MM.1S (cell line): Measurements from ENCODE around the gene NDUFS6.

Experiments used
- EZH2 ChIP-seq: fragments of 300-600 bp; sonication (generic); optimal IDR thresholded peaks from 2 replicates; pipeline ENCODE3; 2017; ENCODE audit warnings: low read depth, mild to moderate bottlenecking, antibody characterized with exemption, low read length, mixed read lengths
- EZH2phosphoT487 ChIP-seq: fragments of 300-600 bp; sonication (generic); IDR thresholded peaks from 2 replicates; pipeline ENCODE4 v1.6.1; 2018; ENCODE audit warnings: antibody characterized with exemption, low read length
- TF ChIP-seq, protein P1 (sequence below): fragments of 300-600 bp; sonication (generic); IDR thresholded peaks from 2 replicates; pipeline ENCODE4 v1.5.1; 2016; ENCODE audit warnings: antibody characterized with exemption, low read length, mixed read lengths

- TF ChIP-seq, protein P1, sequence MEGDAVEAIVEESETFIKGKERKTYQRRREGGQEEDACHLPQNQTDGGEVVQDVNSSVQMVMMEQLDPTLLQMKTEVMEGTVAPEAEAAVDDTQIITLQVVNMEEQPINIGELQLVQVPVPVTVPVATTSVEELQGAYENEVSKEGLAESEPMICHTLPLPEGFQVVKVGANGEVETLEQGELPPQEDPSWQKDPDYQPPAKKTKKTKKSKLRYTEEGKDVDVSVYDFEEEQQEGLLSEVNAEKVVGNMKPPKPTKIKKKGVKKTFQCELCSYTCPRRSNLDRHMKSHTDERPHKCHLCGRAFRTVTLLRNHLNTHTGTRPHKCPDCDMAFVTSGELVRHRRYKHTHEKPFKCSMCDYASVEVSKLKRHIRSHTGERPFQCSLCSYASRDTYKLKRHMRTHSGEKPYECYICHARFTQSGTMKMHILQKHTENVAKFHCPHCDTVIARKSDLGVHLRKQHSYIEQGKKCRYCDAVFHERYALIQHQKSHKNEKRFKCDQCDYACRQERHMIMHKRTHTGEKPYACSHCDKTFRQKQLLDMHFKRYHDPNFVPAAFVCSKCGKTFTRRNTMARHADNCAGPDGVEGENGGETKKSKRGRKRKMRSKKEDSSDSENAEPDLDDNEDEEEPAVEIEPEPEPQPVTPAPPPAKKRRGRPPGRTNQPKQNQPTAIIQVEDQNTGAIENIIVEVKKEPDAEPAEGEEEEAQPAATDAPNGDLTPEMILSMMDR: no peak
- no peak for TF ChIP-seq EZH2
- TF ChIP-seq EZH2phosphoT487: no peak
Measured at GRCh38 chr5:1808439-1808838, 7.2 kb downstream of the NDUFS6 start.
